GM20000 (cell line): ENCODE measurements around the gene ACE.
A peak's percentile ranks its signal among the peaks of the same experiment; 100 is the strongest.

Experiments used
- DNase-seq: peaks from one replicate; pipeline ENCODE4 v3.0.0; 2012; ENCODE audit warnings: low spot score
- TF ChIP-seq, protein P1 (sequence below): IDR thresholded peaks from 2 replicates; pipeline ENCODE4 v1.5.1; 2012; ENCODE audit warnings: mild to moderate bottlenecking, control low read depth; ENCODE audit errors: extremely low read depth, missing control alignments

The ACE gene

DNA sequence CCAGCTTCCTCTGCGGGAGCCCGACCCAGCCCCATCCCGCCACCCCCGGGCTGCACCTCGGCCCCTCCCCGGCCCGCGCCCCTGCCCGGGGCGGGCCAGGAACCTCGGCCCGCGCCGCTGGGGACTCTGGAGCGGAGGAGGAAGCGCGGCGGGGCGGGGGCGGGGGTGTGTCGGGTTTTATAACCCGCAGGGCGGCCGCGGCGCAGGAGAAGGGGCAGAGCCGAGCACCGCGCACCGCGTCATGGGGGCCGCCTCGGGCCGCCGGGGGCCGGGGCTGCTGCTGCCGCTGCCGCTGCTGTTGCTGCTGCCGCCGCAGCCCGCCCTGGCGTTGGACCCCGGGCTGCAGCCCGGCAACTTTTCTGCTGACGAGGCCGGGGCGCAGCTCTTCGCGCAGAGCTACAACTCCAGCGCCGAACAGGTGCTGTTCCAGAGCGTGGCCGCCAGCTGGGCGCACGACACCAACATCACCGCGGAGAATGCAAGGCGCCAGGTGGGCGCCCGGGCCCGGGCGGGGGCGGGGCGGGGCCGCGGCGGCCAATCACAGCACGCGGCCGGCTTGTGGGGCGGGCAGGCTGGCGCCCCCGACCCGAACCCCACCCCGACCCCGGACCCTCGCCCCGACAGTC is at the start of gene ACE:
ACE (plus strand) TSS at position 208 of the 626 bp plus-strand sequence; CDS start at position 242, 34 bp downstream.
- TF ChIP-seq, protein P1, sequence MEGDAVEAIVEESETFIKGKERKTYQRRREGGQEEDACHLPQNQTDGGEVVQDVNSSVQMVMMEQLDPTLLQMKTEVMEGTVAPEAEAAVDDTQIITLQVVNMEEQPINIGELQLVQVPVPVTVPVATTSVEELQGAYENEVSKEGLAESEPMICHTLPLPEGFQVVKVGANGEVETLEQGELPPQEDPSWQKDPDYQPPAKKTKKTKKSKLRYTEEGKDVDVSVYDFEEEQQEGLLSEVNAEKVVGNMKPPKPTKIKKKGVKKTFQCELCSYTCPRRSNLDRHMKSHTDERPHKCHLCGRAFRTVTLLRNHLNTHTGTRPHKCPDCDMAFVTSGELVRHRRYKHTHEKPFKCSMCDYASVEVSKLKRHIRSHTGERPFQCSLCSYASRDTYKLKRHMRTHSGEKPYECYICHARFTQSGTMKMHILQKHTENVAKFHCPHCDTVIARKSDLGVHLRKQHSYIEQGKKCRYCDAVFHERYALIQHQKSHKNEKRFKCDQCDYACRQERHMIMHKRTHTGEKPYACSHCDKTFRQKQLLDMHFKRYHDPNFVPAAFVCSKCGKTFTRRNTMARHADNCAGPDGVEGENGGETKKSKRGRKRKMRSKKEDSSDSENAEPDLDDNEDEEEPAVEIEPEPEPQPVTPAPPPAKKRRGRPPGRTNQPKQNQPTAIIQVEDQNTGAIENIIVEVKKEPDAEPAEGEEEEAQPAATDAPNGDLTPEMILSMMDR, result no peak
- peak; percentile 72 for DNase-seq

DNA sequence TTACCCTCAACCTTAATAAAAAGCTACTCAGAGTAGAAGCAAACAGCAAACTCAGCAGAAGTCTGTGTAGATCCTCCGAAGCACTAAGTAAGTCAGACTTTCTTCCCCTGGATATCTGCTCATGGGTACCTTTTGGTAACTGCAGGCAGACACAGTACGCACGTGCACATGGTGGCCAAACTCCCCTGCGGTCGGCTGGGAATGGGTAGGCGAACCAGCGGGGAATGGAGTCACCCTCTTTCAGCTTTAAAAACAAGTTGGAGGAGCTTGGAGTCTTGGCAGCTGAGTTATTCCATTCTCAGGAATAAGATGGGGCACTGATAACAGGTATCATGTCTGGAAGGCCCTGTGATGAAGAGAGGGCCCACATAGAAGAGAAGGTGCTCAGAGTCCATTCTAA is 47.1 kb upstream of the ACE start:
- TF ChIP-seq, protein P1, result no peak

DNA sequence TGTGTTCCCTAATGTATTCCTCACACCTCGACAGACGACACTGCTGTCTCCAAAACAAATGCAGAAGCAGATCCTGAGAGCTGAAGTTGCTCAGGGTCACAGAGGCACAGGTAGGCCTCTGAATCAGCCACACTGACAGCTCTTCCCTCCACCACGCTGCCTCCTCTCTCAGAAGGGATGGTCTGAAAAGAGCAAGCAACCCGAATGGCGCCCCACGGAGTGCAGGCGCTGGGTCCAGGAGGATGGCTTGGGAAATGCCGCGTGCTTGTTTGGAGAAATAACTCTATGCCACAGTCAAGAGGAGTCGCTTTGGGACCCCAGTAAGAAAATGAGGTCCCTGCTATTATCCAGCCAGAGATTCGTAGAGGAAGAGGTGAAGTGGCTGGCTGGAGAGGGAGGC is 46.6 kb upstream of the ACE start:
- TF ChIP-seq, protein P1, result no peak
- DNase-seq, result no peak

More for the DNA sequence above, 47.1 kb upstream of the ACE start:
- DNase-seq, result no peak

DNA sequence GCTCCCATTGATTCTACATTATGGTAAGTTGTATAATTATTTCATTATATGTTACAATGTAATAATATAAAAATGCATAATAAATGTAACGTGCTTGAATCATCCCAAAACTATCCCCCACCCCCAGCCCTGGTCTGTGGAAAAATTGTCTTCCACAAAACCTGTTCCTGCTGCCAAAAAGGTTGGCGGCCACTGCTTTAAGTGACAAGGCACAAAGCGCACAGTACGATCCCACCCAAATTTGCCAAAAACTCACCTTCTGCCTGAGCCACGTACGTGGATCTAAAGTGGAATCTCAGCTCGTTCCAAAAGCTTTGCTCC is 45.3 kb upstream of the ACE start:
- TF ChIP-seq, protein P1, result no peak

DNA sequence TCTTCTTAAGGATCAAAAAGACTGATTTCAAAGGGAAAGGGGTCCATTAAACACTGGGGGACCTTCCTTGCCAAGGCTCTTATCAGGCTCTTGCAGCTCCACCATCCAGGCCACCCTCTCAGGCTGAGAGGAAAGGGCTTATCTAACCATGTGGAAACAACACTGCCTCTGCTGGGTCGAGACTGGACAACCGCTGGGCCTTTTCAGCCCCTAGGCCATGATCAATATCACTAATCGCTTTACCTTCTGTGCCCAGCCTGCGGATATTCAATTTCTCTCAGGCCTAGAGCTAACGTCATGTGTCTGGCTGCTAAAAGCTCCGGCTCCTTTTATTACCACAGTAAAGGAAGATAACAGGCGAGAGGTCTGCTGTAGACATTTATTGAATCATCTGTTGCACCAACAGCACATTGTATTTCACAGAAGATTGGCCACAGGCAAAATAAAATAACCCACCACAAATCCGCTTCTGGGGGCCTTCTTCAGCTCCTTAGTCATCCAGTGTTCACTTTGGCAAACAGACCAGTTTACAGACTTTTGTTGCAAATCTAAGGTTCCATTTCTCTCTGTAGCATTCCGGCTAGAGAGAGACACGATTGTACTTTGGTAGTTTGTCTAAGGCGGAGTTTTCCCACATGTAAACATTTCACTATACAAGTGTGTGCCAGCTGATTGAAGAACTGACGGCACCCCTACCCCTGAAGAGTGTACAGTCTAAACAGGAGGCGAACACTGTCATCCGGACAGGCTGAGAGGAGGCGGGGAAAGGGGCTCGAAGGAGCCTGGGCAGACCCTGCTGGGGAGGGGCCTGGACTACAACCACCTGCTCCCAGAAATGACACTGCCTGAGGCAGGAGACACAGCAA is 44.7 kb upstream of the ACE start:
- no peak for DNase-seq
- TF ChIP-seq, protein P1, result no peak

More for the DNA sequence above, 45.3 kb upstream of the ACE start:
- no peak for DNase-seq

DNA sequence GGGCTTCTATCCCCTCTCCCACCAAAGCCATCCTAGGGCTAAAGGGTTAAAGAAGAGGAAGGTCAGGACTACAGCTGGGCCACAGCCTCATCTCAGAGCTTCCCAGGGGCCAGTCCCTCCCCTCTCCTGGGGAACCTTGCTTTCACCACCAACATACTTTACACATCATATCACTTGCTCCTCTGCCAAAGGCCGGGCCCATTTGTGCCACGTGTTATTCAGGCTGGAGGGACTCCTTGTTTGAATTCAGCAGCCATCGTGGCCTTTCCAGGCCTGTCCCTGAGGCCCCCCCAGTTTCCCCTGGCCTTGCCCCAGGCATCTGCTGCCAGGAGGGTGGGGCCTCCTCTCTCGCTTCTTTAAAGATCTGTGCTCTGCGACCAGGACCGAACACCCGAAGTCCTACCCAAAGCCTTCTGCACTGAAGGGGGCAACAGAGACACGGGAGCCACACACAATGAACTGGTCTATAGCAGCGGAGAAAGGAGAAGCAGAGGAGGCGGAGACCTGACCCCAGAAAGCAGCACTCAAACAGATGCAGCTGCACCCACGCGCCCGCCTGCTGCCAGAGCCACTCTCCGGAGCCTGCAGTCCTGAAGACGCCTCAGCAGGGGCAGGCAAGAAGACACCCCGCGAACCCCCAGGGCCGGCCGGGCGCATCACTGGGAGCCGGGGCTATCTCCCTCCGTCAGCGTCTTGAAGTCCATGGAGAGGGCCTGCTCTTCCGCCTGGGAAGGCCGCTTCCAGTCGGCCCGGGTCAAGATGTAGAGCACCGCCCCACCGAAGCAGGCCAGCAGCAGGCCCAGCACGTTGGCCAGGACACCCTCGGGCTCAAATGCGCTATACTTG is 42.9 kb upstream of the ACE start:
- no peak for DNase-seq
- TF ChIP-seq, protein P1, result no peak
